ENCODE measurements around the gene TLE5. TPM values are rescaled to one million over a fixed set of nuclear protein-coding genes. Genes with fewer than 3 reads are reported as not detected.

Gene TLE5
- total and polyA plus RNA-seq, 10 of the 15 experiments (the other 5 are each of a cell fraction or from before 2014, with no cell fraction given): 2.5 to 373 (median 154) TPM

- TF ChIP-seq, protein P1, sequence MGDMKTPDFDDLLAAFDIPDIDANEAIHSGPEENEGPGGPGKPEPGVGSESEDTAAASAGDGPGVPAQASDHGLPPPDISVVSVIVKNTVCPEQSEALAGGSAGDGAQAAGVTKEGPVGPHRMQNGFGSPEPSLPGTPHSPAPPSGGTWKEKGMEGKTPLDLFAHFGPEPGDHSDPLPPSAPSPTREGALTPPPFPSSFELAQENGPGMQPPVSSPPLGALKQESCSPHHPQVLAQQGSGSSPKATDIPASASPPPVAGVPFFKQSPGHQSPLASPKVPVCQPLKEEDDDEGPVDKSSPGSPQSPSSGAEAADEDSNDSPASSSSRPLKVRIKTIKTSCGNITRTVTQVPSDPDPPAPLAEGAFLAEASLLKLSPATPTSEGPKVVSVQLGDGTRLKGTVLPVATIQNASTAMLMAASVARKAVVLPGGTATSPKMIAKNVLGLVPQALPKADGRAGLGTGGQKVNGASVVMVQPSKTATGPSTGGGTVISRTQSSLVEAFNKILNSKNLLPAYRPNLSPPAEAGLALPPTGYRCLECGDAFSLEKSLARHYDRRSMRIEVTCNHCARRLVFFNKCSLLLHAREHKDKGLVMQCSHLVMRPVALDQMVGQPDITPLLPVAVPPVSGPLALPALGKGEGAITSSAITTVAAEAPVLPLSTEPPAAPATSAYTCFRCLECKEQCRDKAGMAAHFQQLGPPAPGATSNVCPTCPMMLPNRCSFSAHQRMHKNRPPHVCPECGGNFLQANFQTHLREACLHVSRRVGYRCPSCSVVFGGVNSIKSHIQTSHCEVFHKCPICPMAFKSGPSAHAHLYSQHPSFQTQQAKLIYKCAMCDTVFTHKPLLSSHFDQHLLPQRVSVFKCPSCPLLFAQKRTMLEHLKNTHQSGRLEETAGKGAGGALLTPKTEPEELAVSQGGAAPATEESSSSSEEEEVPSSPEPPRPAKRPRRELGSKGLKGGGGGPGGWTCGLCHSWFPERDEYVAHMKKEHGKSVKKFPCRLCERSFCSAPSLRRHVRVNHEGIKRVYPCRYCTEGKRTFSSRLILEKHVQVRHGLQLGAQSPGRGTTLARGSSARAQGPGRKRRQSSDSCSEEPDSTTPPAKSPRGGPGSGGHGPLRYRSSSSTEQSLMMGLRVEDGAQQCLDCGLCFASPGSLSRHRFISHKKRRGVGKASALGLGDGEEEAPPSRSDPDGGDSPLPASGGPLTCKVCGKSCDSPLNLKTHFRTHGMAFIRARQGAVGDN (IDR thresholded peaks at IDR 0.05): peak; percentile 56; the same call in 1 of the 2 replicates
- TF ChIP-seq EED (IDR thresholded peaks at IDR 0.05; ENCODE audit: low read depth) (peak; percentile 70), CEBPB (IDR thresholded peaks at IDR 0.05; ENCODE audit: borderline replicate concordance in 1 of 2, low read depth in 2 of 2, low read length in 2 of 2) (no peak), SPI1 (IDR thresholded peaks at IDR 0.05; ENCODE audit: borderline replicate concordance, insufficient read depth, low read depth, low read length) (no peak), HDGF (IDR thresholded peaks at IDR 0.05) (no peak), STAT1 (conservative IDR thresholded peaks at IDR 0.05) (no peak), ZNF207 (IDR thresholded peaks at IDR 0.05; ENCODE audit: borderline replicate concordance) (no peak), EZH2 (IDR thresholded peaks at IDR 0.05; ENCODE audit: borderline replicate concordance, control insufficient read depth, low read depth, low read length) (no peak), POU2F2 (IDR thresholded peaks at IDR 0.05; ENCODE audit: borderline replicate concordance, low read depth, low read length) (no peak), KDM1A (IDR thresholded peaks at IDR 0.05; ENCODE audit: borderline replicate concordance) (no peak), E2F8 (IDR thresholded peaks at IDR 0.05; ENCODE audit: low read depth, partially characterized antibody) (no peak)
- TF ChIP-seq, protein P2, sequence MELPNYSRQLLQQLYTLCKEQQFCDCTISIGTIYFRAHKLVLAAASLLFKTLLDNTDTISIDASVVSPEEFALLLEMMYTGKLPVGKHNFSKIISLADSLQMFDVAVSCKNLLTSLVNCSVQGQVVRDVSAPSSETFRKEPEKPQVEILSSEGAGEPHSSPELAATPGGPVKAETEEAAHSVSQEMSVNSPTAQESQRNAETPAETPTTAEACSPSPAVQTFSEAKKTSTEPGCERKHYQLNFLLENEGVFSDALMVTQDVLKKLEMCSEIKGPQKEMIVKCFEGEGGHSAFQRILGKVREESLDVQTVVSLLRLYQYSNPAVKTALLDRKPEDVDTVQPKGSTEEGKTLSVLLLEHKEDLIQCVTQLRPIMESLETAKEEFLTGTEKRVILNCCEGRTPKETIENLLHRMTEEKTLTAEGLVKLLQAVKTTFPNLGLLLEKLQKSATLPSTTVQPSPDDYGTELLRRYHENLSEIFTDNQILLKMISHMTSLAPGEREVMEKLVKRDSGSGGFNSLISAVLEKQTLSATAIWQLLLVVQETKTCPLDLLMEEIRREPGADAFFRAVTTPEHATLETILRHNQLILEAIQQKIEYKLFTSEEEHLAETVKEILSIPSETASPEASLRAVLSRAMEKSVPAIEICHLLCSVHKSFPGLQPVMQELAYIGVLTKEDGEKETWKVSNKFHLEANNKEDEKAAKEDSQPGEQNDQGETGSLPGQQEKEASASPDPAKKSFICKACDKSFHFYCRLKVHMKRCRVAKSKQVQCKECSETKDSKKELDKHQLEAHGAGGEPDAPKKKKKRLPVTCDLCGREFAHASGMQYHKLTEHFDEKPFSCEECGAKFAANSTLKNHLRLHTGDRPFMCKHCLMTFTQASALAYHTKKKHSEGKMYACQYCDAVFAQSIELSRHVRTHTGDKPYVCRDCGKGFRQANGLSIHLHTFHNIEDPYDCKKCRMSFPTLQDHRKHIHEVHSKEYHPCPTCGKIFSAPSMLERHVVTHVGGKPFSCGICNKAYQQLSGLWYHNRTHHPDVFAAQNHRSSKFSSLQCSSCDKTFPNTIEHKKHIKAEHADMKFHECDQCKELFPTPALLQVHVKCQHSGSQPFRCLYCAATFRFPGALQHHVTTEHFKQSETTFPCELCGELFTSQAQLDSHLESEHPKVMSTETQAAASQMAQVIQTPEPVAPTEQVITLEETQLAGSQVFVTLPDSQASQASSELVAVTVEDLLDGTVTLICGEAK (IDR thresholded peaks at IDR 0.05; ENCODE audit: borderline replicate concordance): peak; percentile 73
Measured at GRCh38 chr19:3034656-3035541, 27.4 kb downstream of the TLE5 start (continued).

Data from GM12878 (cell line).